Liver (tissue), 9 donors: Measurements from ENCODE around the gene ZSWIM6. TPM values are rescaled to one million over a fixed set of nuclear protein-coding genes. Genes with fewer than 3 reads are reported as not detected.

Source experiments
- DNase-seq: peaks from one replicate; pipeline ENCODE4 v3.0.0-alpha.2; 2017; ENCODE audit warnings: low spot score
- H3K27ac ChIP-seq, 2 donors: one replicate each; pipeline ENCODE4 v1.7.0; 2013; ENCODE audit warnings: inconsistent platforms in 2 of 2, low read length in 2 of 2, control low read depth in 1 of 2, low read depth in 1 of 2, mild to moderate bottlenecking in 1 of 2
- H3K27me3 ChIP-seq, 4 donors: one replicate each; pipeline versions ENCODE4 v1.6.1 to v1.7.0; 2013; ENCODE audit warnings: low read length in 3 of 4, inconsistent platforms in 1 of 4, mild to moderate bottlenecking in 1 of 4, moderate library complexity in 1 of 4; ENCODE audit not compliant: control insufficient read depth in 4 of 4, insufficient read depth in 4 of 4
- H3K36me3 ChIP-seq, 4 donors: one replicate each; pipeline versions ENCODE4 v1.6.1 to v1.7.0; 2013; ENCODE audit warnings: low read length in 3 of 4, mild to moderate bottlenecking in 3 of 4, low read depth in 1 of 4, moderate library complexity in 1 of 4; ENCODE audit not compliant: control insufficient read depth in 4 of 4, insufficient read depth in 3 of 4
- H3K4me1 ChIP-seq, 4 donors: one replicate each; pipeline versions ENCODE4 v1.6.1 to v1.7.0; 2013; ENCODE audit warnings: low read length in 3 of 4, mild to moderate bottlenecking in 3 of 4, moderate library complexity in 1 of 4; ENCODE audit not compliant: control insufficient read depth in 4 of 4, insufficient read depth in 4 of 4
- H3K4me3 ChIP-seq, 3 donors: one replicate each; pipeline versions ENCODE4 v1.6.1 to v1.7.0; 2013; ENCODE audit warnings: low read length in 3 of 3, control low read depth in 1 of 3, low read depth in 1 of 3, mild to moderate bottlenecking in 1 of 3
- H3K9ac ChIP-seq, 2 donors: one replicate each; pipeline ENCODE4 v1.7.0; 2013; ENCODE audit warnings: low read length in 2 of 2, mild to moderate bottlenecking in 2 of 2, moderate library complexity in 2 of 2, control low read depth in 1 of 2, low read depth in 1 of 2
- H3K9me3 ChIP-seq, 4 donors: one replicate each; pipeline versions ENCODE4 v1.6.1 to v1.7.0; 2013; ENCODE audit warnings: low read length in 3 of 4; ENCODE audit not compliant: control insufficient read depth in 4 of 4
- EGR1 ChIP-seq, 2 donors: IDR thresholded peaks; 2 replicates each; pipeline ENCODE4 v1.6.1; 2016 to 2018; ENCODE audit warnings: antibody characterized with exemption in 2 of 2, low read depth in 2 of 2
- FOXA1 ChIP-seq: IDR thresholded peaks from 2 replicates; pipeline ENCODE4 v1.6.1; 2016; ENCODE audit warnings: antibody characterized with exemption
- FOXA2 ChIP-seq: IDR thresholded peaks from 2 replicates; pipeline ENCODE4 v1.6.1; 2016; ENCODE audit warnings: antibody characterized with exemption
- GABPA ChIP-seq, 2 donors: IDR thresholded peaks in 1 of 2; conservative IDR thresholded peaks in 1 of 2; 2 replicates each; pipeline ENCODE4 v1.6.1; 2016; ENCODE audit warnings: antibody characterized with exemption in 2 of 2, mild to moderate bottlenecking in 1 of 2, moderate library complexity in 1 of 2
- HNF4A ChIP-seq, 2 donors: conservative IDR thresholded peaks; 2 replicates each; pipeline ENCODE4 v1.6.1; 2016; ENCODE audit warnings: antibody characterized with exemption in 2 of 2, mild to moderate bottlenecking in 2 of 2
- HNF4G ChIP-seq: IDR thresholded peaks from 2 replicates; pipeline ENCODE4 v1.6.1; 2016; ENCODE audit warnings: antibody characterized with exemption
- JUND ChIP-seq, 2 donors: IDR thresholded peaks; 2 replicates each; pipeline ENCODE4 v1.6.1; 2016; ENCODE audit warnings: antibody characterized with exemption in 2 of 2
- NR2F2 ChIP-seq: IDR thresholded peaks from 2 replicates; pipeline ENCODE4 v1.6.1; 2016; ENCODE audit warnings: antibody characterized with exemption
- RAD21 ChIP-seq, 2 donors: IDR thresholded peaks; 2 replicates each; pipeline ENCODE4 v1.6.1; 2016; ENCODE audit warnings: antibody characterized with exemption in 2 of 2, mild to moderate bottlenecking in 2 of 2
- RXRA ChIP-seq, 2 donors: IDR thresholded peaks; 2 replicates each; pipeline ENCODE4 v1.6.1; 2017 to 2018; ENCODE audit warnings: antibody characterized with exemption in 2 of 2, mild to moderate bottlenecking in 1 of 2
- SP1 ChIP-seq: IDR thresholded peaks from 2 replicates; pipeline ENCODE4 v1.6.1; 2018; ENCODE audit warnings: antibody characterized with exemption, mild to moderate bottlenecking
- TAF1 ChIP-seq: conservative IDR thresholded peaks from 2 replicates; pipeline ENCODE4 v1.6.1; 2016; ENCODE audit warnings: antibody characterized with exemption, mild to moderate bottlenecking
- YY1 ChIP-seq: IDR thresholded peaks from 2 replicates; pipeline ENCODE4 v1.6.1; 2016; ENCODE audit warnings: antibody characterized with exemption, mild to moderate bottlenecking
- WGBS: extraction: QIAGEN DNeasy Blood & Tissue Kit; methylation state at CpG from one replicate; pipeline ENCODE4 v1.1.7; 2013; 5-methylcytosine and 5-hydroxymethylcytosine counted together
- polyA plus RNA-seq, 2 donors: library from polyadenylated mRNA; stranded (reverse) in 1 of 2; unstranded in 1 of 2; fragments of 200-250 nt in 1 of 2; fragments of >200 nt in 1 of 2; fragmentation: Nextera tagmentation in 1 of 2; extraction: Ambion mirVana in 1 of 2; gene quantifications; one replicate each; pipeline versions ENCODE4 v1.2.1 to v1.2.3, GENCODE V29; 2013 to 2015
- total RNA-seq, 2 donors: library from RNA; depleted of rRNA; stranded (reverse); fragments of >200 nt; gene quantifications; one replicate each; pipeline ENCODE4 v1.2.3, GENCODE V29; 2014
- TF ChIP-seq, protein P1 (sequence below): IDR thresholded peaks from 2 replicates; pipeline ENCODE4 v1.6.1; 2016; ENCODE audit warnings: antibody characterized with exemption, mild to moderate bottlenecking
- TF ChIP-seq, protein P2 (sequence below): IDR thresholded peaks from 2 replicates; pipeline ENCODE4 v1.6.1; 2016; ENCODE audit warnings: antibody characterized with exemption
- TF ChIP-seq, protein P3 (sequence below): IDR thresholded peaks from 2 replicates; pipeline ENCODE4 v1.6.1; 2016; ENCODE audit warnings: antibody characterized with exemption
- TF ChIP-seq, protein P4 (sequence below): IDR thresholded peaks from 2 replicates; pipeline ENCODE4 v1.6.1; 2016; ENCODE audit warnings: antibody characterized with exemption
- donor health status: healthy.
- donor health status: healthy.
- donor health status: healthy.
- donor health status: healthy.
- donor health status: healthy.

ZSWIM6 gene
- total and polyA plus RNA-seq, 4 donors, result 1.3 to 5.2 (median 3.3) TPM

DNA sequence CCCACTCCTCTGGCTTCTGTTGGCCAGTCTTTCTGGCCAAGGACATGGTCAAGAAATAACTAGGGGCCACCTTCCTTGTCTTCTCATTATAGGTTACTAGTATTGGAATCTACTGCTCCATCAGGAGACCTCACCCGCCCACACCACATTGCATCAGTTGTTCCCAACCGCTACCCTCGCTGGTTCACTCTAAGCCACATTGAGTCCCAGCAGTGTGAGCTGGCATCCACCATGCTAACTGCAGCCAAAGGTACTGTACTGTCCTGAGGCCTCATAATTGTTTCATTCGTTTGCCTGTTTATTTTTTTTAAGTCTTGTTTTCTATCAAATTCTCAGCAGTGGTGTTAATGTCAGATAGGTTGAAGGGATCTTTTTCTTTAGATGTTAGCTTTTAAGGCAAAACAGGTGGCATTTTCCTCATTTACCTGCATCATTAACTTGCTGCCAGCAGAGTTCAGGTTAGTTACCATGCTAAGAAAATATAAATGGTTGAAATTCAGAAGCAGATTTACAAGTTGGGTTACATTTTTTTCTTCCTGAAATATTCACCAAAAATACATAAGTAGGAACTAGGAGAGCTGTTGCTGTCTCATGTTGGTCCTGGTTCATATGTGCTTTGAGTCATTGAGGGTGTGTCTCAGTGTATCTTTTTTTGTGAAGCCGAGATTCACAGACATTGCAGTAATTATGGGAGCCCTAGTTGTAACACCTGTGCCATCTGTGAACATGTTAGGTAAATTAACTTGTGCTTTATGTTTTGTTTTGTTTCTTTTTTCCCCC lies 206.9 kb downstream of the ZSWIM6 start (continued):
- TF ChIP-seq, protein P1, sequence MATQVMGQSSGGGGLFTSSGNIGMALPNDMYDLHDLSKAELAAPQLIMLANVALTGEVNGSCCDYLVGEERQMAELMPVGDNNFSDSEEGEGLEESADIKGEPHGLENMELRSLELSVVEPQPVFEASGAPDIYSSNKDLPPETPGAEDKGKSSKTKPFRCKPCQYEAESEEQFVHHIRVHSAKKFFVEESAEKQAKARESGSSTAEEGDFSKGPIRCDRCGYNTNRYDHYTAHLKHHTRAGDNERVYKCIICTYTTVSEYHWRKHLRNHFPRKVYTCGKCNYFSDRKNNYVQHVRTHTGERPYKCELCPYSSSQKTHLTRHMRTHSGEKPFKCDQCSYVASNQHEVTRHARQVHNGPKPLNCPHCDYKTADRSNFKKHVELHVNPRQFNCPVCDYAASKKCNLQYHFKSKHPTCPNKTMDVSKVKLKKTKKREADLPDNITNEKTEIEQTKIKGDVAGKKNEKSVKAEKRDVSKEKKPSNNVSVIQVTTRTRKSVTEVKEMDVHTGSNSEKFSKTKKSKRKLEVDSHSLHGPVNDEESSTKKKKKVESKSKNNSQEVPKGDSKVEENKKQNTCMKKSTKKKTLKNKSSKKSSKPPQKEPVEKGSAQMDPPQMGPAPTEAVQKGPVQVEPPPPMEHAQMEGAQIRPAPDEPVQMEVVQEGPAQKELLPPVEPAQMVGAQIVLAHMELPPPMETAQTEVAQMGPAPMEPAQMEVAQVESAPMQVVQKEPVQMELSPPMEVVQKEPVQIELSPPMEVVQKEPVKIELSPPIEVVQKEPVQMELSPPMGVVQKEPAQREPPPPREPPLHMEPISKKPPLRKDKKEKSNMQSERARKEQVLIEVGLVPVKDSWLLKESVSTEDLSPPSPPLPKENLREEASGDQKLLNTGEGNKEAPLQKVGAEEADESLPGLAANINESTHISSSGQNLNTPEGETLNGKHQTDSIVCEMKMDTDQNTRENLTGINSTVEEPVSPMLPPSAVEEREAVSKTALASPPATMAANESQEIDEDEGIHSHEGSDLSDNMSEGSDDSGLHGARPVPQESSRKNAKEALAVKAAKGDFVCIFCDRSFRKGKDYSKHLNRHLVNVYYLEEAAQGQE, result no peak
- TF ChIP-seq HNF4G (no peak), TAF1 (no peak), NR2F2 (no peak), FOXA1 (no peak), FOXA2 (no peak), GABPA (IDR thresholded peaks at IDR 0.05 in 1 of 2, conservative IDR thresholded peaks at IDR 0.05 in 1 of 2) (no peak), RAD21 (IDR thresholded peaks at IDR 0.05) (no peak)
- TF ChIP-seq, protein P2, sequence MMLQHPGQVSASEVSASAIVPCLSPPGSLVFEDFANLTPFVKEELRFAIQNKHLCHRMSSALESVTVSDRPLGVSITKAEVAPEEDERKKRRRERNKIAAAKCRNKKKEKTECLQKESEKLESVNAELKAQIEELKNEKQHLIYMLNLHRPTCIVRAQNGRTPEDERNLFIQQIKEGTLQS, result no peak

DNA sequence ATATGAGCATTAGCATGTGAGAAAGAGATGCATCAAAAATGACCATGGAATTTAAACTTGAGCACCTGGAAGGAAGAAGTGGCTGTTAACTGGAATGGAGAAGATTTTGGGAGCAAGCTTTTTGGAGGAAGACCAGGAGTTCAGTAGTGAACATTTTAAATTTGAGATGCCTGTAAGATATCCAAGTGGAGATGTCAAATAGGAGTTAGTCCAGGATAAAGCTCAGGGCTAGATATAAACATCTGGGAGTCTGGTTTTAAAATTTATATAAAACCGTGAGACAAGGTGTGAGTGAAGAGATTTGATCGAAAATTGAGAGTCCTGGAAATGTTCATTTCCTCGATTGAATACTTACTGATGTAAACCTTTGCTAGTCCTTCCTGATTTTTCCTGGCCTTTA lies 217.5 kb downstream of the ZSWIM6 start:
- Histone ChIP-seq H3K27ac (no peak overlapping the region), H3K4me1 (no peaks in the 10 kb centered on the region), H3K4me3 (no peak overlapping the region), H3K27me3 (no peaks in the 10 kb centered on the region), H3K9ac (no peak overlapping the region), H3K36me3 (peaks cover 0 to 4% (median under 1%) of the 10 kb centered on the region in 4 donors), H3K9me3 (no peaks in the 10 kb centered on the region)
- 93% methylated on average over 3 of the region's 3 CpGs for WGBS
- no peak for DNase-seq
- TF ChIP-seq RAD21 (IDR thresholded peaks at IDR 0.05) (no peak), EGR1 (IDR thresholded peaks at IDR 0.05; ENCODE audit: low read depth in 2 of 2) (no peak)
- TF ChIP-seq, protein P3, sequence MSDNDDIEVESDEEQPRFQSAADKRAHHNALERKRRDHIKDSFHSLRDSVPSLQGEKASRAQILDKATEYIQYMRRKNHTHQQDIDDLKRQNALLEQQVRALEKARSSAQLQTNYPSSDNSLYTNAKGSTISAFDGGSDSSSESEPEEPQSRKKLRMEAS, result no peak

DNA sequence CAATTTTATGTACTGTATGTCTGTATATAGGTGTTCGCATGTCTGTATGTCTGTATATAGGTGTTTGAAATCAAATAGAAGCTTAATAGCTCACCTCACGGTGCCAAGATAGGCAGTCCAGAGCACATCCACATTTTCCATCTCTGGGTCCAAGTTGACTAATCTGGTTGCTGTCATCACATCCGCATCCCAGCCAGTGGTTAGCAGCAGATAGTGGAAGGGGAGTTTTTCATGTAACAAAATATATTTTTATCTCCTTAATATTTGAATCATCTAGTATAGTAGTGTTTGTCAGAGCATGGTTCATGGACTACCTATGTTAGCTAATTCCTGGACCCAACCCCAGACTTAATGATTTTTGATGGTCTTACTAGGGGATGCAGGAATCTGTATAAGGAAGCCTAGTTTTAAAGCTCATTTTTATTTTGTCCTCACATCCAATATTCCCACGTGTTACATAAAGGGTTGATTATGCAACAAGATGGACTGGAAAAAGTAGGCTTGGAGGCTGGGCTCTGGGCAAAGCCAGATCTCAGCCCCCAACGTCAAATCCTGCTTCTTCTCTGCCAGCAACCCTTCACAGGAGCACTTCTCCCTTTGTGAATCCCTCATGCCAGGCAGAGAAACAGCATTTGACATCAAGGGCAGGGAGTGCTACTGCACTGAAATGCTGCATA lies 219.7 kb downstream of the ZSWIM6 start:
- no peak for DNase-seq
- Histone ChIP-seq H3K4me3 (no peak overlapping the region), H3K9me3 (no peaks in the 10 kb centered on the region), H3K4me1 (no peaks in the 10 kb centered on the region), H3K9ac (no peak overlapping the region), H3K27me3 (no peaks in the 10 kb centered on the region), H3K27ac (no peak overlapping the region), H3K36me3 (no peaks in the 10 kb centered on the region)
- 65% methylated on average over 5 of the region's 5 CpGs for WGBS
- TF ChIP-seq JUND (IDR thresholded peaks at IDR 0.05) (no peak), TAF1 (no peak), EGR1 (IDR thresholded peaks at IDR 0.05; ENCODE audit: low read depth in 2 of 2) (no peak), FOXA2 (no peak), HNF4A (conservative IDR thresholded peaks at IDR 0.05) (no peak), GABPA (IDR thresholded peaks at IDR 0.05 in 1 of 2, conservative IDR thresholded peaks at IDR 0.05 in 1 of 2) (no peak), NR2F2 (no peak), SP1 (no peak), YY1 (no peak), FOXA1 (no peak), RAD21 (IDR thresholded peaks at IDR 0.05) (no peak), RXRA (IDR thresholded peaks at IDR 0.05) (no peak), HNF4G (no peak)
- TF ChIP-seq, protein P2, result no peak
- TF ChIP-seq, protein P3, result no peak
- TF ChIP-seq, protein P1, result no peak
- TF ChIP-seq, protein P4, sequence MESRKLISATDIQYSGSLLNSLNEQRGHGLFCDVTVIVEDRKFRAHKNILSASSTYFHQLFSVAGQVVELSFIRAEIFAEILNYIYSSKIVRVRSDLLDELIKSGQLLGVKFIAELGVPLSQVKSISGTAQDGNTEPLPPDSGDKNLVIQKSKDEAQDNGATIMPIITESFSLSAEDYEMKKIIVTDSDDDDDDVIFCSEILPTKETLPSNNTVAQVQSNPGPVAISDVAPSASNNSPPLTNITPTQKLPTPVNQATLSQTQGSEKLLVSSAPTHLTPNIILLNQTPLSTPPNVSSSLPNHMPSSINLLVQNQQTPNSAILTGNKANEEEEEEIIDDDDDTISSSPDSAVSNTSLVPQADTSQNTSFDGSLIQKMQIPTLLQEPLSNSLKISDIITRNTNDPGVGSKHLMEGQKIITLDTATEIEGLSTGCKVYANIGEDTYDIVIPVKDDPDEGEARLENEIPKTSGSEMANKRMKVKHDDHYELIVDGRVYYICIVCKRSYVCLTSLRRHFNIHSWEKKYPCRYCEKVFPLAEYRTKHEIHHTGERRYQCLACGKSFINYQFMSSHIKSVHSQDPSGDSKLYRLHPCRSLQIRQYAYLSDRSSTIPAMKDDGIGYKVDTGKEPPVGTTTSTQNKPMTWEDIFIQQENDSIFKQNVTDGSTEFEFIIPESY, result no peak
